ENCODE measurements around the gene RPLP1. TPM values are rescaled to one million over a fixed set of nuclear protein-coding genes. Genes with fewer than 3 reads are reported as not detected.

RPLP1 gene
- 174 and 228 TPM in 2 replicates for total RNA-seq (2011; cell fraction: chromatin; rRNA removed; ENCODE audit: low replicate concordance)
- 391 and 425 TPM in 2 replicates for total RNA-seq (2011; cell fraction: nucleolus; rRNA removed)
- total RNA-seq (2011; cell fraction: nucleoplasm; rRNA removed) = 447 and 925 TPM in 2 replicates
- total RNA-seq (2014; rRNA removed) (529 and 1,012 TPM in 2 replicates), total RNA-seq (2014; rRNA removed; fragmentation: Illumina TruSeq; extraction: Trizol) (75.0 and 76.3 TPM in 2 replicates), total RNA-seq (2015; rRNA removed; fragmentation: Illumina TruSeq; extraction: Trizol) (348 and 354 TPM in 2 replicates), total RNA-seq (2021) (2,904 and 3,053 TPM in 2 replicates), polyA plus RNA-seq (2011; rRNA removed) (847 and 1,576 TPM in 2 replicates), polyA plus RNA-seq (2014; fragmentation: Illumina TruSeq; extraction: Trizol) (629 and 1,170 TPM in 2 replicates), polyA plus RNA-seq (2014; fragmentation: Nextera tagmentation; extraction: Ambion mirVana) (1,000 to 10,000 TPM; 2,333 to 2,378 TPM), polyA plus RNA-seq (2014; rRNA removed) (1,119 and 1,211 TPM in 2 replicates), polyA minus RNA-seq (2011; rRNA and poly(A)+ RNA removed) (279 and 315 TPM in 2 replicates), Bru-seq, nascent RNA (percentile 100 among the genes with signal in this experiment), BruChase-seq, experiment 1, labeled RNA remaining after a 2-hour chase (percentile 100 among the genes with signal in this experiment), BruChase-seq, experiment 2, labeled RNA remaining after a 6-hour chase (percentile 100 among the genes with signal in this experiment)
- 1,671 and 2,235 TPM in 2 replicates for polyA plus RNA-seq (2011; cell fraction: cytosol; rRNA removed)
- polyA plus RNA-seq (2011; cell fraction: nucleus; rRNA removed) = 951 and 1,033 TPM in 2 replicates
- polyA plus RNA-seq (2012) = 3,121 and 3,201 TPM in 2 replicates
- polyA minus RNA-seq (2011; cell fraction: cytosol; rRNA and poly(A)+ RNA removed) = 3,516 and 4,843 TPM in 2 replicates
- 192 and 341 TPM in 2 replicates for polyA minus RNA-seq (2011; cell fraction: nucleus; rRNA and poly(A)+ RNA removed)
- long read RNA-seq, experiment 1, transcript RPLP1-204 (3 exons, 940 nt) = minor isoform, 79 of 5,262 reads
- long read RNA-seq, experiment 1, transcript RPLP1-202 (3 exons, 445 nt) = minor isoform, 34 of 5,262 reads
- long read RNA-seq, experiment 1, transcript RPLP1-201 (4 exons, 1,197 nt) = major isoform, 3,481 of 5,262 reads
- long read RNA-seq, experiment 1, partial matches to known transcripts = 1,584 of 5,262 reads
- long read RNA-seq, experiment 1, other reads (novel, unspliced or antisense) = 80 of 5,262 reads
- long read RNA-seq, experiment 2, transcript RPLP1-201 (4 exons, 1,197 nt) = major isoform, 4,003 of 4,299 reads
- long read RNA-seq, experiment 2, transcript RPLP1-202 (3 exons, 445 nt) = minor isoform, 53 of 4,299 reads
- long read RNA-seq, experiment 2, transcript RPLP1-204 (3 exons, 940 nt) = minor isoform, 19 of 4,299 reads
- long read RNA-seq, experiment 2, partial matches to known transcripts = 33 of 4,299 reads
- long read RNA-seq, experiment 2, other reads (novel, unspliced or antisense) = 187 of 4,299 reads
- long read RNA-seq, experiment 3, transcript RPLP1-202 (3 exons, 445 nt) = minor isoform, 37 of 6,315 reads
- long read RNA-seq, experiment 3, transcript RPLP1-201 (4 exons, 1,197 nt) = major isoform, 6,109 of 6,315 reads
- long read RNA-seq, experiment 3, partial matches to known transcripts = 60 of 6,315 reads
- long read RNA-seq, experiment 3, other reads (novel, unspliced or antisense) = 106 of 6,315 reads

GRCh38 chr15:69452692-69453521 lies at the start of gene RPLP1:
RPLP1 (plus strand) TSS chr15:69452818; CDS start chr15:69452949, 131 bp downstream.
- ATAC-seq (peak; percentile 87), DNase-seq (ENCODE audit: extremely low read depth in 1 of 4, low spot score in 3 of 4) (peak; percentile 96 to 99 (median 96)), FAIRE-seq (peak; percentile 86)
- Histone ChIP-seq H4K20me1 (replicated peaks; ENCODE audit: control insufficient read depth, insufficient read depth, low read length) (peaks cover 39% of the 10 kb centered on the region), H3K27me3 (ENCODE audit: control insufficient read depth in 2 of 2, insufficient read depth in 2 of 2, low read length in 2 of 2) (no peaks in the 10 kb centered on the region), H3K9me3 (replicated peaks; ENCODE audit: control insufficient read depth, insufficient read depth, low read depth, low read length) (no peaks in the 10 kb centered on the region), H3K4me3 (peak within 1 kb of the TSS; percentile 98), H3K36me3 (ENCODE audit: control insufficient read depth, insufficient read depth, low read length) (peaks cover 55% of the 10 kb centered on the region), H3K4me1 (replicated peaks in 1 of 2; ENCODE audit: control insufficient read depth in 2 of 2, insufficient read depth in 2 of 2, low read length in 2 of 2) (peaks cover 9 to 16% of the 10 kb centered on the region in 2 experiments; a peak in 4 of 5 replicates), H3K4me2 (ENCODE audit: insufficient read depth, low read length) (peak within 1 kb of the TSS; percentile 88), H3K9ac (ENCODE audit: insufficient read depth in 1 of 2, low read depth in 2 of 2, low read length in 2 of 2) (peak within 1 kb of the TSS; percentile 94 to 99), H2AFZ (ENCODE audit: low read depth, low read length) (peak within 1 kb of the TSS; percentile 86), H3K27ac (ENCODE audit: extremely low read depth, low read depth, low read length) (peak within 1 kb of the TSS; percentile 90), H3K9me1 (ENCODE audit: control insufficient read depth, insufficient read depth, low read length) (peaks cover 5% of the 10 kb centered on the region), H3K79me2 (ENCODE audit: control insufficient read depth, insufficient read depth, low read length) (peaks cover 56% of the 10 kb centered on the region)
- CTCF ChIA-PET (ENCODE audit: low intra/inter-chr PET ratio) = no interaction called here
- WGBS (ENCODE audit: insufficient coverage, low coverage, missing lambda C conversion rate) = under 1% methylated on average over 58 of the region's 77 CpGs
- no TSS peak for BruUV-seq (replicated peaks)
- intact Hi-C loops (cut with micrococcal nuclease) = loop anchor here (5.0 kb wide), 1 partner anchor 36 kb away; no protein-coding TSS in a partner anchor
- in situ Hi-C loops (cut with MboI) = no loop called here
- POLR2A ChIA-PET = interaction anchor here (0.5 to 5.9 kb wide), 35 partner anchors 9 to 1011 kb away, joined by 3 to 127 read pairs (median 4); partner anchors contain the start of genes GLCE, KIF23 and TLE3
- TF ChIP-seq ZNF224 (CRISPR knock-in tag; IDR thresholded peaks at IDR 0.05) (no peak), ZBTB33 (CRISPR knock-in tag; IDR thresholded peaks at IDR 0.05) (peak; percentile 50; the same call in 1 of the 2 replicates), MLLT1 (IDR thresholded peaks at IDR 0.05) (peak; percentile 92; a peak in 3 of 4 replicates), ZNF764 (CRISPR knock-in tag; IDR thresholded peaks at IDR 0.05; ENCODE audit: low read depth) (no peak), C11orf30 (IDR thresholded peaks at IDR 0.05; ENCODE audit: low read depth) (peak; percentile 19; the same call in 1 of the 2 replicates), PRPF4 (IDR thresholded peaks at IDR 0.05; ENCODE audit: insufficient read depth, low read depth, low read length, poor library complexity, severe bottlenecking) (peak; percentile 94), HNRNPH1 (optimal IDR thresholded peaks at IDR 0.05; ENCODE audit: low read depth, low read length) (no peak), L3MBTL2 (IDR thresholded peaks at IDR 0.05) (peak; percentile 51), ZBTB26 (CRISPR knock-in tag; IDR thresholded peaks at IDR 0.05) (no peak)

Measured in K562 (cell line).